IPS-18a (cell line): ENCODE data around the gene HBS1L.

Experiments used
- H3K27ac ChIP-seq: one replicate; pipeline ENCODE4 v1.5.1; 2013; ENCODE audit warnings: low read length
- H3K27me3 ChIP-seq: one replicate; pipeline ENCODE4 v1.6.1; 2013; ENCODE audit warnings: mild to moderate bottlenecking, low read length; ENCODE audit not compliant: control insufficient read depth, insufficient read depth
- H3K36me3 ChIP-seq: one replicate; pipeline ENCODE4 v1.6.1; 2013; ENCODE audit warnings: low read depth, low read length; ENCODE audit not compliant: control insufficient read depth
- H3K4me1 ChIP-seq: one replicate; pipeline ENCODE4 v1.6.1; 2013; ENCODE audit warnings: low read depth, low read length; ENCODE audit not compliant: control insufficient read depth
- H3K4me3 ChIP-seq: one replicate; pipeline ENCODE4 v1.5.1; 2013; ENCODE audit warnings: low read length
- H3K9ac ChIP-seq: one replicate; pipeline ENCODE4 v1.6.1; 2013; ENCODE audit warnings: mild to moderate bottlenecking, low read length, moderate library complexity
- H3K9me3 ChIP-seq: one replicate; pipeline ENCODE4 v1.6.1; 2013; ENCODE audit warnings: low read depth, low read length; ENCODE audit not compliant: control insufficient read depth

The HBS1L gene

GRCh38 chr6:135030532-135031178 lies 24.0 kb downstream of the HBS1L start:
- Histone ChIP-seq H3K27me3 (no peaks in the 10 kb centered on the region), H3K9me3 (no peaks in the 10 kb centered on the region), H3K27ac (no peak overlapping the region), H3K36me3 (peaks cover 16% of the 10 kb centered on the region), H3K4me1 (peaks cover 5% of the 10 kb centered on the region), H3K4me3 (no peak overlapping the region), H3K9ac (no peak overlapping the region)

DNA sequence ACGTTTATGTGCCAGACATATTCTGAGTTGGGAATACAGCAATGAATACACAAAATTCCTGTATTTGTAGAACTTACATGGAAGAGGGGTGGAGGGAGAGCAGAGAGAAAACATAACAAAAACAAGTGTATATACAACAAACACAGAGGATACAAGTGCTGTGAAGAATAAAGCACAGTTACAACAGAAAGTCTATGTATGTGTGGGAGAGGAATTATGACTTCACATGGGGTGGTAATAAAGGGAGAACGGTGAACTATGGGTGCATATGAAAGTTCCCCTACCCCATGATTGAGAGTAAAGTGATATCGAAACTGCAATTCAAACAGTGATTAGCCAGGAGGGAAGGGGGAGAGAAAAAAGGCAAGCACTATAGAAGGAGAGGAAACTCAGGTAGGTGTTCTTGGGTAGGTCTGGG lies 24.6 kb downstream of the HBS1L start:
- no peak overlapping the region for H3K27ac ChIP-seq
- H3K9me3 ChIP-seq, result no peaks in the 10 kb centered on the region
- H3K27me3 ChIP-seq, result no peaks in the 10 kb centered on the region
- no peak overlapping the region for H3K4me3 ChIP-seq
- H3K36me3 ChIP-seq, result peaks cover 16% of the 10 kb centered on the region
- peaks cover 11% of the 10 kb centered on the region for H3K4me1 ChIP-seq
- H3K9ac ChIP-seq, result no peak overlapping the region

DNA sequence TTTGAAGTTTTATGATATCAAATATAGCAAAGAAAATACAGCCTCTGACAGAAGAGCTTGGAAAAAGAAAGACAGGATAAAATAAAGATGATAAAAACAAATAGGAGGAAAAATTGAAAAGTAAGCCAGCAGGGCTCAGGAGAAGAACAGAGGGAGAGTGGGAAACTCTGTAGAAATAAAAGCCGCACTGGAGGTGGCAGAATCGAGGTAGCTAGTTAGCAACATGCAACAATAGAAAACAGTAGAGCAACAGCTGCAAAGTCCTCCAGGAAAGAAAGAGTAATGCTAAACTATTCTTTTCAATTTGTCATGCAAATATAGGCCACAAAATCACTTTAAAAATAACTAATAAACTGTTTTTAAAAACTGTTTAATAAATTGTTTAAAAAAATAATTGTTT lies 28.8 kb downstream of the HBS1L start:
- peaks cover 7% of the 10 kb centered on the region for H3K36me3 ChIP-seq
- H3K9ac ChIP-seq, result no peak overlapping the region
- no peak overlapping the region for H3K27ac ChIP-seq
- H3K9me3 ChIP-seq, result no peaks in the 10 kb centered on the region
- no peak overlapping the region for H3K4me3 ChIP-seq
- H3K27me3 ChIP-seq, result no peaks in the 10 kb centered on the region
- H3K4me1 ChIP-seq, result peaks cover 14% of the 10 kb centered on the region

GRCh38 chr6:135025175-135025574 lies 29.4 kb downstream of the HBS1L start:
- H3K27ac ChIP-seq, result peak overlapping the region; percentile 40
- no peak overlapping the region for H3K4me3 ChIP-seq
- no peaks in the 10 kb centered on the region for H3K9me3 ChIP-seq
- no peak overlapping the region for H3K9ac ChIP-seq
- no peaks in the 10 kb centered on the region for H3K27me3 ChIP-seq
- H3K36me3 ChIP-seq, result peaks cover 4% of the 10 kb centered on the region
- peaks cover 14% of the 10 kb centered on the region for H3K4me1 ChIP-seq

- Histone ChIP-seq H3K4me1 (peaks cover 12% of the 10 kb centered on the region), H3K27me3 (no peaks in the 10 kb centered on the region), H3K27ac (no peak overlapping the region), H3K9me3 (no peaks in the 10 kb centered on the region), H3K9ac (no peak overlapping the region), H3K36me3 (no peaks in the 10 kb centered on the region), H3K4me3 (no peak overlapping the region)
Observed at GRCh38 chr6:135022050-135022697, 32.4 kb downstream of the HBS1L start.

GRCh38 chr6:135021310-135022049 lies 33.1 kb downstream of the HBS1L start:
- Histone ChIP-seq H3K4me3 (no peak overlapping the region), H3K9me3 (no peaks in the 10 kb centered on the region), H3K27me3 (no peaks in the 10 kb centered on the region), H3K4me1 (peaks cover 10% of the 10 kb centered on the region), H3K27ac (no peak overlapping the region), H3K9ac (no peak overlapping the region), H3K36me3 (no peaks in the 10 kb centered on the region)

- Histone ChIP-seq H3K4me3 (no peak overlapping the region), H3K4me1 (no peaks in the 10 kb centered on the region), H3K36me3 (no peaks in the 10 kb centered on the region), H3K27ac (no peak overlapping the region), H3K9me3 (no peaks in the 10 kb centered on the region), H3K27me3 (no peaks in the 10 kb centered on the region), H3K9ac (no peak overlapping the region)
Observed at GRCh38 chr6:135018941-135019340, 35.7 kb downstream of the HBS1L start.

GRCh38 chr6:135018052-135018451 lies 36.6 kb downstream of the HBS1L start:
- H3K27me3 ChIP-seq, result no peaks in the 10 kb centered on the region
- no peak overlapping the region for H3K27ac ChIP-seq
- no peak overlapping the region for H3K9ac ChIP-seq
- H3K9me3 ChIP-seq, result no peaks in the 10 kb centered on the region
- H3K4me3 ChIP-seq, result no peak overlapping the region
- H3K4me1 ChIP-seq, result no peaks in the 10 kb centered on the region
- no peaks in the 10 kb centered on the region for H3K36me3 ChIP-seq

DNA sequence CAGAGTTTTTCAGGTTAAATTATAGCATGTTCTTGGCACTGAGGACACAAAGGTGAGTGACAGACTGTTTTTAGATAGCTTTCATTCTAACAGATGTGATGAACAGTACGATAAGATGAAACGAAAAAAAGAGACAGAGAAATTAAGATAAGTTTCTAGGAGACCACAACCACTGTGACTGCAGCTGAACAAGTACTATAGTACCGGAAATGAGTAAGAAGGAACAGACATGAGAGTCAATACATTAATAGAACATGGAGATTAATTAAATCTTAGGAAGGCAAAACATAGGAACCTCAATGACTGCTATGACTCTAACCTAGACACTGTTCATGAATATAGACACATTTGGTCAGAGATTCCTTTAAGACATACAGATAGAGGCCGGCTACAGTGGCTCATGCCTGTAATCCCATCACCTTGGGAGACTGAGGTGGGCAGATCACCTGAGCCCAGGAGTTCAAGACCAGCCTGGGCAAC lies 40.2 kb downstream of the HBS1L start:
- no peaks in the 10 kb centered on the region for H3K36me3 ChIP-seq
- no peaks in the 10 kb centered on the region for H3K4me1 ChIP-seq
- no peaks in the 10 kb centered on the region for H3K27me3 ChIP-seq

DNA sequence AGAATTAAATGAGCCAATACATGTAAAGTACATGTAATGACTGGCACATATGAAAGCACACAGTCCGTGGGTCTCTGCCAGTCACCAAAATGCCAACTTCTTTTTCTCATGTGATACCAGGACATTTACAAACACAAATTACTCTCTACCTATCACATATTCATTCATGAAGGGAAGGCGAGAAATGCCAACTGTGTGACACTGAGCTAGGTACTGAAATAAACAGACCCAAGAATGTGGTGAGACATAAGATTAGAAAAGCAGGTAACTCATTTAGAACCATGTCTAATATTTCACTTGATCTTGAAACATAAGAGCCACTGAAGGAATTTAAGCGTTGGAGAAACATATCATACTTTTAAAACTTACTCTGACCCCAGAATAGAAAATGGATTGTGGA lies 41.4 kb downstream of the HBS1L start:
- Histone ChIP-seq H3K9ac (no peak overlapping the region), H3K9me3 (no peaks in the 10 kb centered on the region), H3K4me1 (no peaks in the 10 kb centered on the region), H3K4me3 (no peak overlapping the region), H3K27me3 (no peaks in the 10 kb centered on the region), H3K27ac (no peak overlapping the region), H3K36me3 (peaks cover 2% of the 10 kb centered on the region)

More for the DNA sequence above, 40.2 kb downstream of the HBS1L start:
- no peak overlapping the region for H3K27ac ChIP-seq
- H3K4me3 ChIP-seq, result no peak overlapping the region
- no peaks in the 10 kb centered on the region for H3K9me3 ChIP-seq
- no peak overlapping the region for H3K9ac ChIP-seq

- Histone ChIP-seq H3K27ac (no peak overlapping the region), H3K4me3 (no peak overlapping the region), H3K27me3 (no peaks in the 10 kb centered on the region), H3K9me3 (no peaks in the 10 kb centered on the region), H3K4me1 (no peaks in the 10 kb centered on the region), H3K9ac (no peak overlapping the region), H3K36me3 (peaks cover 2% of the 10 kb centered on the region)
Observed at GRCh38 chr6:135012764-135013163, 41.9 kb downstream of the HBS1L start.
